CD8-positive, alpha-beta memory T cell (primary cell): ENCODE data around the gene MAP2. TPM values are rescaled to one million over a fixed set of nuclear protein-coding genes. Genes with fewer than 3 reads are reported as not detected.
A peak's percentile ranks its signal among the peaks of the same experiment; 100 is the strongest.

ENCODE experiments used
- CTCF ChIA-PET: fragments of 350-600 bp; sonication (Branson Sonifier 250); formaldehyde crosslinking; loops from one replicate; lab custom pipeline; 2021; ENCODE audit warnings: antibody characterized with exemption; lab: Charles Lee
- POLR2A ChIA-PET: fragments of 350-600 bp; sonication (Branson Sonifier 250); formaldehyde crosslinking; loops from one replicate; lab custom pipeline; 2021; ENCODE audit warnings: antibody characterized with exemption; lab: Charles Lee
- DNase-seq, 5 donors: peaks; one replicate each; pipeline versions ENCODE4 v3.0.0 to v3.0.0-alpha.2; 2020 to 2022; ENCODE audit warnings: mixed read lengths in 1 of 5
- H3K27ac ChIP-seq: one replicate; pipeline ENCODE4 v1.7.0; 2013; ENCODE audit warnings: low read depth, mild to moderate bottlenecking, low read length, moderate library complexity
- H3K27me3 ChIP-seq: 2 replicates; pipeline ENCODE4 v1.7.0; 2013; ENCODE audit warnings: low read length, mild to moderate bottlenecking; ENCODE audit not compliant: insufficient read depth, poor library complexity, severe bottlenecking
- H3K36me3 ChIP-seq: 2 replicates; pipeline ENCODE4 v1.7.0; 2013; ENCODE audit warnings: mild to moderate bottlenecking, low read length, moderate library complexity; ENCODE audit not compliant: insufficient read depth
- H3K4me1 ChIP-seq: 2 replicates; pipeline ENCODE4 v1.7.0; 2013; ENCODE audit warnings: mild to moderate bottlenecking, low read length, moderate library complexity; ENCODE audit not compliant: insufficient read depth
- H3K4me3 ChIP-seq: 2 replicates; pipeline ENCODE4 v1.7.0; 2013; ENCODE audit warnings: mild to moderate bottlenecking, low read length
- H3K9me3 ChIP-seq: 2 replicates; pipeline ENCODE4 v1.7.0; 2013; ENCODE audit warnings: mild to moderate bottlenecking, low read length
- H3K27ac Mint-ChIP-seq, 8 donors: one replicate each; pipeline ENCODE4 v1.8.0; 2020 to 2021; ENCODE audit warnings: mixed read lengths in 8 of 8, mild to moderate bottlenecking in 6 of 8, inconsistent platforms in 3 of 8, moderate library complexity in 3 of 8
- H3K27me3 Mint-ChIP-seq, 2 donors: one replicate each; pipeline ENCODE4 v1.8.0; 2020 to 2021; ENCODE audit warnings: mixed read lengths in 2 of 2, mild to moderate bottlenecking in 1 of 2, moderate library complexity in 1 of 2
- H3K36me3 Mint-ChIP-seq, 3 donors: one replicate each; pipeline ENCODE4 v1.8.0; 2020 to 2021; ENCODE audit warnings: mixed read lengths in 3 of 3, inconsistent platforms in 1 of 3, mild to moderate bottlenecking in 1 of 3
- H3K4me1 Mint-ChIP-seq, 3 donors: one replicate each; pipeline ENCODE4 v1.8.0; 2020 to 2021; ENCODE audit warnings: mixed read lengths in 3 of 3, inconsistent platforms in 1 of 3, mild to moderate bottlenecking in 1 of 3
- H3K4me3 Mint-ChIP-seq, 7 donors: one replicate each; pipeline ENCODE4 v1.8.0; 2020 to 2021; ENCODE audit warnings: mixed read lengths in 7 of 7, mild to moderate bottlenecking in 6 of 7, moderate library complexity in 4 of 7, inconsistent platforms in 2 of 7
- H3K9me3 Mint-ChIP-seq, 5 donors: one replicate each; pipeline ENCODE4 v1.8.0; 2020 to 2022; ENCODE audit warnings: mixed read lengths in 5 of 5, mild to moderate bottlenecking in 3 of 5, moderate library complexity in 2 of 5, inconsistent platforms in 1 of 5
- polyA plus RNA-seq: library from polyadenylated mRNA; unstranded; fragments of 300-500 nt; fragmentation: Illumina TruSeq; gene quantifications from one replicate; pipeline ENCODE4 v1.2.3, GENCODE V29; 2021
- total RNA-seq, 2 experiments: library from RNA; stranded (reverse); gene quantifications; one replicate each; pipeline ENCODE4 v1.2.3, GENCODE V29; 2021

Gene MAP2
- total and polyA plus RNA-seq, 3 experiments from 2014 or later, result 0.08 TPM; not detected in 2

DNA sequence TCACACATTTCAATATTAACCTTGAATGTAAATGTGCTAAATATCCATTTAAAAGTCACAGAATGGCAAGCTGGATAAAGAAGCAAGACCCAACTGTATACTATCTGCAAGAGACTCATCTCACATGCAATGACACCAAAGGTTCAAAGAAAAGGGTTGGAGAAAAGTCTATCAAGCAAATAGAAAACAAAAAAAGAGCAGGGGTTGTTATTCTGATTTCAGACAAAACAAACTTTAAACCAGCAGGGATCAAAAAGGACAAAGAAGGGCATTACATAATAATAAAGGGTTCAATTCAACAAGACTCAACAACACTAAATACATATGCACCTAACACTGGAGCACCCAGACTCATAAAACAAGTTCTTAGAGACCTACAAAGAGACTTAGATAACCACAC is 333.3 kb downstream of the MAP2 start:
- no peaks in the 10 kb centered on the region for H3K27me3 ChIP-seq
- H3K27ac ChIP-seq, result no peak overlapping the region
- no peaks in the 10 kb centered on the region for H3K36me3 ChIP-seq
- H3K36me3 Mint-ChIP-seq, result no peaks in the 10 kb centered on the region
- POLR2A ChIA-PET, result no interaction called here
- no peaks in the 10 kb centered on the region for H3K4me1 Mint-ChIP-seq
- H3K27me3 Mint-ChIP-seq, result peaks cover 6 to 14% of the 10 kb centered on the region in 2 donors
- CTCF ChIA-PET, result no interaction called here
- H3K27ac Mint-ChIP-seq, result no peak overlapping the region
- H3K9me3 Mint-ChIP-seq, result peaks cover 0 to 5% (median 3%) of the 10 kb centered on the region in 5 donors
- no peaks in the 10 kb centered on the region for H3K4me1 ChIP-seq
- H3K4me3 ChIP-seq, result no peak overlapping the region
- no peak overlapping the region for H3K4me3 Mint-ChIP-seq
- H3K9me3 ChIP-seq, result no peaks in the 10 kb centered on the region
- DNase-seq, result no peak

DNA sequence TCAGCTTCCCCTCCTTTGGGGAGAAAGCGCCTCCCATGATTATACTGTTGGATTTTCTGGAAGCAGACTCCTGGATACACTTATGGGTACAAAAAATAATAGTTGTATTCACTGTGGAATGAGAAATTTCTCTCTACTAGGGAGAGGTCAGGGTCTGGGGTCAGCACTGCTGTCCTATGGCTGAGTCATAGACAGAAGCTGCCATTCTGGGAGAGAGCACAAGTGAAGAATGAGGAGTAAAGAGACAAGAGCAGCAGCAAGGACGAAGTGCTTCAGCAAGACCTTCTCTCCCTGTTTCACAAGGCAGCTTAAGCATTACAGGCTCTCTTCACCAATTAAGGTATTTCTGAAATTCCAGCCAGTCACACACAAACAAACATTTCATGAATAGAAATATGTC is 337.7 kb downstream of the MAP2 start:
- Histone ChIP-seq H3K27me3 (no peaks in the 10 kb centered on the region), H3K27ac (no peak overlapping the region), H3K4me3 (no peak overlapping the region), H3K36me3 (no peaks in the 10 kb centered on the region), H3K9me3 (no peaks in the 10 kb centered on the region), H3K4me1 (no peaks in the 10 kb centered on the region)
- CTCF ChIA-PET, result no interaction called here
- no peaks in the 10 kb centered on the region for H3K36me3 Mint-ChIP-seq
- DNase-seq, result no peak
- no peaks in the 10 kb centered on the region for H3K4me1 Mint-ChIP-seq
- H3K27me3 Mint-ChIP-seq, result peaks cover 0 to 4% of the 10 kb centered on the region in 2 donors
- H3K9me3 Mint-ChIP-seq, result peaks cover 2 to 5% (median 3%) of the 10 kb centered on the region in 5 donors
- POLR2A ChIA-PET, result no interaction called here
- H3K27ac Mint-ChIP-seq, result no peak overlapping the region
- peak overlapping the region in 1 of 7 donors; percentile 61 for H3K4me3 Mint-ChIP-seq

DNA sequence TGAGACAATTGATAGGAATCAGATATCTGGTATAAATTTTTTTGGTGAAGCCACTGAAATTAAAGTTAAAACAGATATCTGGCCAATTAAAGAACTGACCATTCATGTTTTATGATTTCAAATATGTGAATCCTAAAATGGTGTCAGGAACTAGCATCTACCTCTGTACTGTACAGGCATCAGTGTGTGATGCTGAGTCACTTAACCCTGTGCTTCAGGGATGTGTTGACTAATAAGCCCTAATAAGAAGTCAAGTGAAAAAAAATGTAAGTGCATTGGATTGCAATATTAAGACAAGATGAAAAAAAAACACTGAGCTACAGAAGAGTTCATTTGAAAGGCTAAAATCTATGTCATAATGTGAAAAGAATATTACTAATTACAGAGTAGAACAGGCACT is 338.7 kb downstream of the MAP2 start:
- H3K4me1 Mint-ChIP-seq, result no peaks in the 10 kb centered on the region
- Histone ChIP-seq H3K27ac (no peak overlapping the region), H3K36me3 (no peaks in the 10 kb centered on the region), H3K4me3 (no peak overlapping the region), H3K9me3 (no peaks in the 10 kb centered on the region), H3K4me1 (no peaks in the 10 kb centered on the region), H3K27me3 (no peaks in the 10 kb centered on the region)
- CTCF ChIA-PET, result no interaction called here
- H3K27ac Mint-ChIP-seq, result no peak overlapping the region
- DNase-seq, result no peak
- no peak overlapping the region for H3K4me3 Mint-ChIP-seq
- POLR2A ChIA-PET, result no interaction called here
- no peaks in the 10 kb centered on the region for H3K36me3 Mint-ChIP-seq
- peaks cover 2 to 5% (median 3%) of the 10 kb centered on the region in 5 donors for H3K9me3 Mint-ChIP-seq
- peaks cover 0 to 4% of the 10 kb centered on the region in 2 donors for H3K27me3 Mint-ChIP-seq

DNA sequence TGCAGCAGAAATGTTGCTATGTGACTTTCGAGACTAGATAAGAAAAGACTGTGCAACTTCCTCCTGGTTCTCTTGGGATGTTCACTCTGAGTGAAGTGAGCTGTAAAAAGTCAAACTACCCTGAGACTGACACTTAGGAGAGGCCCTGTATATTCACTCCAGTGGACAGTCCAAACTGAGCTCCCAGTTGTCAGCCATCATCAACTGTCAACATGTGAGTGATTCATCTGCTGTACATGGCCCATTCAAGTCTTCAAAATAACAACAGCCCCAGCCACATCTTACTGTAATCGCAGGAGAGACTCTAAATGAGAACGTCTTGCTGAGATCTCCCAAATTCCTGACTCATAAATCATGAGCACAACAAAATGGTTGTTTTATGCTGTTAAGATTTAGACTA is 339.3 kb downstream of the MAP2 start:
- Mint-ChIP-seq H3K4me1 (no peaks in the 10 kb centered on the region), H3K27me3 (peaks cover 0 to 4% of the 10 kb centered on the region in 2 donors), H3K4me3 (no peak overlapping the region), H3K27ac (no peak overlapping the region), H3K36me3 (no peaks in the 10 kb centered on the region), H3K9me3 (peaks cover 0 to 5% (median 2%) of the 10 kb centered on the region in 5 donors)
- DNase-seq, result no peak
- Histone ChIP-seq H3K27me3 (no peaks in the 10 kb centered on the region), H3K27ac (no peak overlapping the region), H3K4me3 (no peak overlapping the region), H3K9me3 (no peaks in the 10 kb centered on the region), H3K36me3 (no peaks in the 10 kb centered on the region), H3K4me1 (no peaks in the 10 kb centered on the region)
- CTCF ChIA-PET, result no interaction called here
- POLR2A ChIA-PET, result no interaction called here

- CTCF ChIA-PET, result no interaction called here
- no peaks in the 10 kb centered on the region for H3K36me3 Mint-ChIP-seq
- peaks cover 0 to 2% (median 0%) of the 10 kb centered on the region in 5 donors for H3K9me3 Mint-ChIP-seq
- H3K4me1 Mint-ChIP-seq, result peaks cover 3 to 4% (median 4%) of the 10 kb centered on the region in 3 donors
- H3K4me3 ChIP-seq, result no peak overlapping the region
- no peak overlapping the region for H3K4me3 Mint-ChIP-seq
- H3K27ac Mint-ChIP-seq, result no peak overlapping the region
- no peak overlapping the region for H3K27ac ChIP-seq
- no peak for DNase-seq
- no peaks in the 10 kb centered on the region for H3K9me3 ChIP-seq
- peaks cover 15 to 21% of the 10 kb centered on the region in 2 donors for H3K27me3 Mint-ChIP-seq
- H3K36me3 ChIP-seq, result no peaks in the 10 kb centered on the region
- POLR2A ChIA-PET, result no interaction called here
- no peaks in the 10 kb centered on the region for H3K27me3 ChIP-seq
- H3K4me1 ChIP-seq, result no peaks in the 10 kb centered on the region
Observed at GRCh38 chr2:209766613-209767012, 342.8 kb downstream of the MAP2 start.

GRCh38 chr2:209767316-209767715 is 343.5 kb downstream of the MAP2 start:
- Histone ChIP-seq H3K9me3 (no peaks in the 10 kb centered on the region), H3K4me1 (no peaks in the 10 kb centered on the region), H3K27ac (no peak overlapping the region), H3K4me3 (no peak overlapping the region), H3K36me3 (no peaks in the 10 kb centered on the region), H3K27me3 (no peaks in the 10 kb centered on the region)
- Mint-ChIP-seq H3K36me3 (no peaks in the 10 kb centered on the region), H3K4me1 (peaks cover 3 to 4% (median 4%) of the 10 kb centered on the region in 3 donors), H3K9me3 (peaks cover 0 to 2% (median 0%) of the 10 kb centered on the region in 5 donors), H3K27ac (no peak overlapping the region), H3K4me3 (no peak overlapping the region), H3K27me3 (peaks cover 16 to 22% of the 10 kb centered on the region in 2 donors)
- ChIA-PET CTCF (no interaction called here), POLR2A (no interaction called here)
- DNase-seq, result no peak

GRCh38 chr2:209768557-209768956 is 344.7 kb downstream of the MAP2 start:
- no peak for DNase-seq
- ChIA-PET POLR2A (no interaction called here), CTCF (no interaction called here)
- no peaks in the 10 kb centered on the region for H3K9me3 ChIP-seq
- no peaks in the 10 kb centered on the region for H3K27me3 ChIP-seq
- Mint-ChIP-seq H3K27ac (no peak overlapping the region), H3K4me3 (no peak overlapping the region), H3K36me3 (no peaks in the 10 kb centered on the region), H3K4me1 (peaks cover 3 to 4% (median 4%) of the 10 kb centered on the region in 3 donors), H3K9me3 (peaks cover 0 to 5% (median 0%) of the 10 kb centered on the region in 5 donors), H3K27me3 (peaks cover 18 to 32% of the 10 kb centered on the region in 2 donors)
- H3K4me3 ChIP-seq, result no peak overlapping the region
- H3K36me3 ChIP-seq, result no peaks in the 10 kb centered on the region
- no peaks in the 10 kb centered on the region for H3K4me1 ChIP-seq
- no peak overlapping the region for H3K27ac ChIP-seq

- no peak within 1 kb of the TSS for H3K27ac Mint-ChIP-seq
- Histone ChIP-seq H3K9me3 (no peaks in the 10 kb centered on the region), H3K4me1 (no peaks in the 10 kb centered on the region), H3K27me3 (no peaks in the 10 kb centered on the region), H3K27ac (no peak within 1 kb of the TSS), H3K4me3 (no peak within 1 kb of the TSS), H3K36me3 (no peaks in the 10 kb centered on the region)
- no peak for DNase-seq
- H3K27me3 Mint-ChIP-seq, result peaks cover 19 to 37% of the 10 kb centered on the region in 2 donors
- peaks cover 0 to 5% (median 0%) of the 10 kb centered on the region in 5 donors for H3K9me3 Mint-ChIP-seq
- ChIA-PET POLR2A (no interaction called here), CTCF (no interaction called here)
- H3K4me3 Mint-ChIP-seq, result peak within 1 kb of the TSS in 4 of 7 donors; percentile 22 to 50 (median 37)
- H3K4me1 Mint-ChIP-seq, result peaks cover 3 to 4% (median 4%) of the 10 kb centered on the region in 3 donors
- H3K36me3 Mint-ChIP-seq, result no peaks in the 10 kb centered on the region
Observed at GRCh38 chr2:209771474-209772289, 347.8 kb downstream of the MAP2 start, which contains the start of gene UNC80. TSS of gene UNC80 (plus strand) at chr2:209771832. CDS start at chr2:209772073, 241 bp downstream.
